Skeletal muscle tissue (tissue), 4 donors: ENCODE data around the gene FOXL3. TPM values are rescaled to one million over a fixed set of nuclear protein-coding genes. Genes with fewer than 3 reads are reported as not detected.

ENCODE experiments used
- H3K27ac ChIP-seq: one replicate; pipeline ENCODE4 v1.7.0; 2013; ENCODE audit warnings: mild to moderate bottlenecking, low read depth, low read length, inconsistent platforms
- H3K27me3 ChIP-seq, 3 donors: one replicate each; pipeline ENCODE4 v1.7.0; 2013; ENCODE audit warnings: low read length in 3 of 3; ENCODE audit not compliant: control insufficient read depth in 3 of 3, insufficient read depth in 3 of 3
- H3K36me3 ChIP-seq, 3 donors: one replicate each; pipeline ENCODE4 v1.7.0; 2013; ENCODE audit warnings: low read length in 3 of 3; ENCODE audit not compliant: control insufficient read depth in 3 of 3, insufficient read depth in 3 of 3
- H3K4me1 ChIP-seq, 3 donors: one replicate each; pipeline ENCODE4 v1.7.0; 2013; ENCODE audit warnings: low read length in 3 of 3, mild to moderate bottlenecking in 3 of 3; ENCODE audit not compliant: control insufficient read depth in 3 of 3, insufficient read depth in 3 of 3
- H3K4me3 ChIP-seq, 3 donors: one replicate each; pipeline ENCODE4 v1.7.0; 2013; ENCODE audit warnings: low read length in 3 of 3
- H3K9ac ChIP-seq, 3 donors: one replicate each; pipeline ENCODE4 v1.7.0; 2013; ENCODE audit warnings: low read length in 3 of 3, mild to moderate bottlenecking in 3 of 3, moderate library complexity in 2 of 3, low read depth in 1 of 3
- H3K9me3 ChIP-seq, 3 donors: one replicate each; pipeline ENCODE4 v1.7.0; 2013; ENCODE audit warnings: low read length in 3 of 3; ENCODE audit not compliant: control insufficient read depth in 3 of 3
- total RNA-seq: library from RNA; depleted of rRNA; stranded (reverse); fragments of >200 nt; gene quantifications from one replicate; pipeline ENCODE4 v1.2.3, GENCODE V29; 2014
- donor health status: Osteomylitis.

Gene FOXL3
- total RNA-seq, 1 donor from 2014 or later, result not detected

- Histone ChIP-seq H3K27me3 (peaks cover 14 to 38% (median 33%) of the 10 kb centered on the region in 3 donors), H3K4me3 (no peak overlapping the region), H3K9ac (no peak overlapping the region), H3K27ac (no peak overlapping the region), H3K36me3 (no peaks in the 10 kb centered on the region), H3K4me1 (no peaks in the 10 kb centered on the region), H3K9me3 (peaks cover 0 to 8% (median 3%) of the 10 kb centered on the region in 3 donors)
These were observed 18.0 kb downstream of the FOXL3 start for GRCh38 chr7:307970-308369.

DNA sequence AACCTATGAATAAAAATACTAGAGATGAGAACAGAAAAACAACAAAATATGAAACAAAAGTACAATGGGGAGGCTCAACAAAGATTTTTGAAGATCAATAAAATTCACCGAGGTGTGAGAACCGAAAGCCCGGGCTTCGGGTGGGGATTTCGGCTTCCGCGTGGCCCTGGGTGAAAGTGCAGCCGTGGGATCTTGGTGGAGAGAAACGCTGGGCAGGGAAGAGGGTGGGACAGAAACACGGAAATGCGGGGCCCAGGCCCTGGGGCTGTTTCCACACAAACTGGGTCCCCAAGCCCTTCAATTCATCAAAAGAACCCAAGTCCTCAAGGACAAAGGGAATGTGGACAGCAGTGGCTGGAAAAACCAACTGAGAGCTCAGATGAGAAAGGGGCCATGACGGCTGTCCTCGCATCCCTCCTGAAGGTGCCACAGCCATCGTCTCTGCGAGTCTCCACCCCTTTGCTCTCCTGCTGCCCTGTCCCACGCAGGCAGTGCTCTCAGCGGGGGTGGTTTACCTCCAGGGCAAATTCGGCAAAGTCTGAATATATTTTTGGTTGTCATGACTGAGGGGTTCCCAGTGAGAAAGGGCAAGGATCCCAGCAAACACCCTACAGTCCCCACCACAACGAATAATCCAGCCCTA lies 19.7 kb downstream of the FOXL3 start:
- Histone ChIP-seq H3K27ac (no peak overlapping the region), H3K9me3 (peaks cover 0 to 5% (median 3%) of the 10 kb centered on the region in 3 donors), H3K27me3 (peaks cover 14 to 29% (median 29%) of the 10 kb centered on the region in 3 donors), H3K4me1 (no peaks in the 10 kb centered on the region), H3K4me3 (no peak overlapping the region), H3K36me3 (no peaks in the 10 kb centered on the region), H3K9ac (no peak overlapping the region)

GRCh38 chr7:311131-311680 lies 21.2 kb downstream of the FOXL3 start:
- peaks cover 0 to 3% (median 3%) of the 10 kb centered on the region in 3 donors for H3K9me3 ChIP-seq
- H3K27ac ChIP-seq, result no peak overlapping the region
- no peaks in the 10 kb centered on the region for H3K4me1 ChIP-seq
- no peak overlapping the region for H3K4me3 ChIP-seq
- H3K9ac ChIP-seq, result no peak overlapping the region
- H3K36me3 ChIP-seq, result no peaks in the 10 kb centered on the region
- H3K27me3 ChIP-seq, result peaks cover 12 to 25% (median 24%) of the 10 kb centered on the region in 3 donors

DNA sequence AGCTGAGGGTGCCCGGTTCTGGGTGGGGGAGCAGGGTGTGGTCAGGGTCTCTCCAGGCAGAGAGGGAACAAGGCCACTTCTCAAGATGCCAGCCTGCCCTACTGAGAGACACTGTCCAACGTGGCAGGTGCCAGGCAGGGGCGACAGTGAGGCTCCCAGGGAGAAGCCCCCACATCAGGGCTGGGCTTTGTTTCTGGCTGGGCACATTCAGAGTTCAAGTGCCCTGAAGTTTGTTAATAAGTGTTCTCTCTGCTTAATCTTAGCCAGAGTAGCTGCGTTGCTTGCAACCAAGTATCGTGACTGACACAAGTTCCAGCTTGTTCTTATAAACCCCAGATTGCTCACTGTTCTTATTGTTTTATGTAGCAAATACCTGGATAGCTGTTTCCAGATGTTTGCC lies 21.8 kb downstream of the FOXL3 start:
- no peaks in the 10 kb centered on the region for H3K36me3 ChIP-seq
- H3K27me3 ChIP-seq, result peaks cover 15 to 25% (median 23%) of the 10 kb centered on the region in 3 donors
- H3K9me3 ChIP-seq, result peaks cover 0 to 3% (median 3%) of the 10 kb centered on the region in 3 donors
- H3K9ac ChIP-seq, result no peak overlapping the region
- no peak overlapping the region for H3K27ac ChIP-seq
- H3K4me3 ChIP-seq, result no peak overlapping the region
- no peaks in the 10 kb centered on the region for H3K4me1 ChIP-seq

DNA sequence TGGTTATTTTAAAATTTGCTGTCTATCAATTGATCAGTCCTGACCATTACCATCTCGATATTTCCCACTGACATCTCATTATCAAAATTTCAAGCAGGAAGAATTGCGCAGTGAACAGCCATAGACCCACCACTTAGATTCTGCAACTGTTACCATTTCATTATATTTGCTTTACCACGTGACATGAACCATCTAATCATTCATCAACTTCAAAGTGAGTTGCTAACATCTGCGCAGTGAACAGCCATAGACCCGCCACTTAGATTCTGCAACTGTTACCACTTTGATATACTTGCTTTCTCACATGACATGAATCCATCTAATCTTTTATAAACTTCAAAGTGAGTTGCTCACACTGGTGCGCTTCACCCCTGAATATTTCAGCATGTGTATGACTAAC lies 22.5 kb downstream of the FOXL3 start:
- Histone ChIP-seq H3K36me3 (no peaks in the 10 kb centered on the region), H3K9ac (no peak overlapping the region), H3K4me1 (peaks cover 0 to under 1% (median 0%) of the 10 kb centered on the region in 3 donors), H3K9me3 (peaks cover 0 to 3% (median 3%) of the 10 kb centered on the region in 3 donors), H3K4me3 (no peak overlapping the region), H3K27me3 (peaks cover 15 to 22% (median 20%) of the 10 kb centered on the region in 3 donors), H3K27ac (no peak overlapping the region)

DNA sequence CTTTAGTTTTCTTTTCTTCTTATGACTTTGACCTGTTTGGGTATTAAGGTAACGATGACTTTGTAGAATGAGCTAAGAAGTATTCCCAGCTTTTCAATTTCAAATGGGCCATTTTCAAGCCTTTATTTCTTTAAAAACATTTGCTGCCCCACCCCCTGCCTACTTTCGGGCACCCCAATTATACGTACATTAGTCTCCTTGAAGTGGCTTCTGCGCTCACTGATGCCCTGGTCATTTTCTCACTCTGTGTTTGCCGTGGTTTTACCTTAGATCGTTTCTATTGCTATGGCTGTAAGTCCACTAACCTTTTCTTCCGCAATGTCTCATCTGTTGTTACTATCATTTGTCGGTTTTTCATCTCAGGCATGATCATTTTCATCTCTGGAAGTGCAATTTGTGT lies 24.9 kb downstream of the FOXL3 start:
- Histone ChIP-seq H3K9ac (no peak overlapping the region), H3K36me3 (no peaks in the 10 kb centered on the region), H3K27ac (no peak overlapping the region), H3K4me3 (no peak overlapping the region), H3K27me3 (peaks cover 25 to 26% (median 25%) of the 10 kb centered on the region in 3 donors), H3K9me3 (peaks cover 0 to 3% (median 0%) of the 10 kb centered on the region in 3 donors), H3K4me1 (peaks cover 18 to 23% (median 20%) of the 10 kb centered on the region in 3 donors)

- no peaks in the 10 kb centered on the region for H3K36me3 ChIP-seq
- no peaks in the 10 kb centered on the region for H3K9me3 ChIP-seq
- no peak overlapping the region for H3K27ac ChIP-seq
- H3K9ac ChIP-seq, result no peak overlapping the region
- H3K4me3 ChIP-seq, result no peak overlapping the region
- peaks cover 24 to 25% (median 25%) of the 10 kb centered on the region in 3 donors for H3K27me3 ChIP-seq
- H3K4me1 ChIP-seq, result peaks cover 18 to 23% (median 20%) of the 10 kb centered on the region in 3 donors
These were observed 25.7 kb downstream of the FOXL3 start for GRCh38 chr7:315516-316265.

GRCh38 chr7:317643-318405 lies 27.9 kb downstream of the FOXL3 start:
- H3K4me3 ChIP-seq, result no peak overlapping the region
- H3K4me1 ChIP-seq, result peaks cover 18 to 34% (median 20%) of the 10 kb centered on the region in 3 donors
- no peaks in the 10 kb centered on the region for H3K9me3 ChIP-seq
- H3K27ac ChIP-seq, result peak overlapping the region; percentile 81
- no peaks in the 10 kb centered on the region for H3K36me3 ChIP-seq
- peaks cover 11 to 18% (median 16%) of the 10 kb centered on the region in 3 donors for H3K27me3 ChIP-seq
- H3K9ac ChIP-seq, result peak overlapping the region; percentile 40 to 60 (median 54)

DNA sequence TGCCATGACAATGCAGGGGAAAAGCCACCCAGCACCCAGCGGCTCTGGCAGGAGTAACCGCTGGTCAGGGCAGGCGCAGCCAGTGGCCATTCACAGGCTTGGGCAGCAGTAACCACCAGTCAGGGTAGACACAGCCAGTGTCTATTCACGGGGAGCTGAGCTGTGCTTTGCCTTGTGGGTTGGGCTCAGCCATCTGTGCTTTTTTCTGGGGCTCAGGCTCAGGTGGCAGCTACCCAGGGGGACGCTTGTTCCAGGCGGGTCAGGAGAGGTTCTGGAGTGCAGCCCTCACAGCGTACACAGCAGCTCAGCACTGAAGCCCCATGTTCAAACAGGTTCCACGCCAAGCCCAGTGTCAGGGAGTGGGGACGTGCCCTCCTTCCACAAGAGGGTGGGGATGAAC lies 28.5 kb downstream of the FOXL3 start:
- Histone ChIP-seq H3K36me3 (no peaks in the 10 kb centered on the region), H3K27ac (peak overlapping the region; percentile 81), H3K4me3 (peak overlapping the region in 1 of 3 donors; percentile 12), H3K9me3 (no peaks in the 10 kb centered on the region), H3K4me1 (peaks cover 18 to 34% (median 20%) of the 10 kb centered on the region in 3 donors), H3K27me3 (peaks cover 9 to 17% (median 12%) of the 10 kb centered on the region in 3 donors), H3K9ac (peak overlapping the region; percentile 40 to 60 (median 54))
